Trophoblast cell (in vitro differentiated cells and primary cell): ENCODE results near the gene FAM168A.

Experiments used
- DNase-seq, 2 donors: peaks; one replicate each; pipeline ENCODE4 v3.0.0-alpha.2; 2016
- H2AFZ ChIP-seq: 2 replicates; pipeline ENCODE4 v1.6.1; 2013; ENCODE audit warnings: low read length, moderate library complexity, mild to moderate bottlenecking; ENCODE audit not compliant: insufficient read depth, poor library complexity
- H2AK5ac ChIP-seq: 2 replicates; pipeline ENCODE4 v1.6.1; 2013; ENCODE audit warnings: mild to moderate bottlenecking, low read length
- H2BK120ac ChIP-seq: 2 replicates; pipeline ENCODE4 v1.6.1; 2013; ENCODE audit warnings: low read length, mild to moderate bottlenecking, moderate library complexity; ENCODE audit not compliant: insufficient read depth, poor library complexity
- H2BK12ac ChIP-seq: 2 replicates; pipeline ENCODE4 v1.6.1; 2013; ENCODE audit warnings: mild to moderate bottlenecking, low read length, moderate library complexity
- H2BK5ac ChIP-seq: 2 replicates; pipeline ENCODE4 v1.6.1; 2013; ENCODE audit warnings: low read length, low read depth, moderate library complexity, mild to moderate bottlenecking; ENCODE audit not compliant: poor library complexity
- H3K14ac ChIP-seq: 2 replicates; pipeline ENCODE4 v1.6.1; 2013; ENCODE audit warnings: mild to moderate bottlenecking, low read length
- H3K18ac ChIP-seq: 2 replicates; pipeline ENCODE4 v1.6.1; 2013; ENCODE audit warnings: mild to moderate bottlenecking, low read length
- H3K23ac ChIP-seq: 2 replicates; pipeline ENCODE4 v1.6.1; 2013; ENCODE audit warnings: low read length
- H3K27ac ChIP-seq: 2 replicates; pipeline ENCODE4 v1.5.1; 2013; ENCODE audit warnings: low read depth, mild to moderate bottlenecking, inconsistent platforms, low read length, moderate library complexity
- H3K27me3 ChIP-seq: 2 replicates; pipeline ENCODE4 v1.6.1; 2013; ENCODE audit warnings: inconsistent platforms, mild to moderate bottlenecking, low read length, moderate library complexity; ENCODE audit not compliant: insufficient read depth
- H3K36me3 ChIP-seq, 2 experiments: 1 replicate in 1 of 2; 2 replicates in 1 of 2; pipeline ENCODE4 v1.6.1; 2013; ENCODE audit warnings: low read length in 2 of 2, mild to moderate bottlenecking in 2 of 2, moderate library complexity in 1 of 2; ENCODE audit not compliant: insufficient read depth in 2 of 2, control insufficient read depth in 1 of 2
- H3K4ac ChIP-seq: 2 replicates; pipeline ENCODE4 v1.6.1; 2013; ENCODE audit warnings: low read depth, mild to moderate bottlenecking, low read length, moderate library complexity
- H3K4me1 ChIP-seq, 2 experiments: 1 replicate in 1 of 2; 2 replicates in 1 of 2; pipeline ENCODE4 v1.6.1; 2013; ENCODE audit warnings: low read length in 2 of 2, mild to moderate bottlenecking in 2 of 2, moderate library complexity in 1 of 2; ENCODE audit not compliant: insufficient read depth in 2 of 2, control insufficient read depth in 1 of 2
- H3K4me2 ChIP-seq: 2 replicates; pipeline ENCODE4 v1.6.1; 2013; ENCODE audit warnings: inconsistent platforms, mild to moderate bottlenecking, low read length, moderate library complexity
- H3K4me3 ChIP-seq: 2 replicates; pipeline ENCODE4 v1.5.1; 2013; ENCODE audit warnings: mild to moderate bottlenecking, low read depth, low read length, inconsistent platforms
- H3K79me1 ChIP-seq: one replicate; pipeline ENCODE4 v1.6.1; 2013; ENCODE audit warnings: low read length
- H3K79me2 ChIP-seq: 2 replicates; pipeline ENCODE4 v1.6.1; 2013; ENCODE audit warnings: low read length, mild to moderate bottlenecking; ENCODE audit not compliant: control insufficient read depth, insufficient read depth, poor library complexity
- H3K9ac ChIP-seq: 2 replicates; pipeline ENCODE4 v1.6.1; 2013; ENCODE audit warnings: mild to moderate bottlenecking, low read length
- H3K9me3 ChIP-seq: 2 replicates; pipeline ENCODE4 v1.6.1; 2013; ENCODE audit warnings: low read depth, mild to moderate bottlenecking, control low read depth, inconsistent platforms, low read length; ENCODE audit not compliant: insufficient read depth
- H4K12ac ChIP-seq: 2 replicates; pipeline ENCODE4 v1.6.1; 2013; ENCODE audit warnings: low read depth, mild to moderate bottlenecking, low read length, moderate library complexity
- H4K8ac ChIP-seq: 2 replicates; pipeline ENCODE4 v1.6.1; 2013; ENCODE audit warnings: low read depth, mild to moderate bottlenecking, low read length, moderate library complexity
- H4K91ac ChIP-seq: one replicate; pipeline ENCODE4 v1.6.1; 2013; ENCODE audit warnings: low read depth, mild to moderate bottlenecking, low read length, moderate library complexity
- WGBS: extraction: QIAGEN DNeasy Blood & Tissue Kit; methylation state at CpG from one replicate; pipeline ENCODE4 v1.1.7; 2013; ENCODE audit warnings: missing lambda C conversion rate; ENCODE audit not compliant: insufficient read length, insufficient coverage; ENCODE audit errors: extremely low coverage; 5-methylcytosine and 5-hydroxymethylcytosine counted together

FAM168A gene

GRCh38 chr11:73592640-73593039, 5.3 kb downstream of the FAM168A start:
- Histone ChIP-seq H2AFZ (no peak overlapping the region), H2BK12ac (no peak overlapping the region)
- no peak for DNase-seq

DNA sequence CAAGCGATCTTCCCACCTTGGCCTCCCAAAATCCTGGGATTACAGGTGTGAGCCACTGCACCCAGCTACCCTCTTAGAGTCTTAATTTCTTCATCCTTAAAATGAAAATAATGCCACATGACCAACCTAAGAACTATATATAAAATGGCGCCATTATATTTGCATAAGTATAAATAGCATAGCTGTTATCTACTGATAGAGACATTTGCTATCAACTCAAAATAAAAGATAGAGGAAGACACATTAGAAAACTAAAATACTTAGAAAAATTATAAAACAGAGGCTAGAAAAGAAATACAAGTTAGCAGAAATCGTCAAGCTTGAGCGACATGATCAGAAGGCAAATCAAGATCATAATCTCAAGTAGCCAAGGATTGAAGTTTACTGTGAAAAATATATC, 6.2 kb downstream of the FAM168A start:
- no peak overlapping the region for H2BK5ac ChIP-seq
- H3K9ac ChIP-seq: no peak overlapping the region
- no peak overlapping the region for H2AFZ ChIP-seq
- DNase-seq: no peak
- H3K14ac ChIP-seq: no peak overlapping the region
- H3K9me3 ChIP-seq: no peaks in the 10 kb centered on the region
- no peak overlapping the region for H4K91ac ChIP-seq
- H4K8ac ChIP-seq: no peak overlapping the region
- H3K4me3 ChIP-seq: no peak overlapping the region
- H2BK12ac ChIP-seq: no peak overlapping the region
- H3K23ac ChIP-seq: no peak overlapping the region
- no peak overlapping the region for H3K4me2 ChIP-seq
- no peak overlapping the region for H2BK120ac ChIP-seq
- peaks cover 1% of the 10 kb centered on the region for H3K79me2 ChIP-seq
- peaks cover 3% of the 10 kb centered on the region in 2 experiments for H3K4me1 ChIP-seq
- H4K12ac ChIP-seq: no peak overlapping the region
- H3K27me3 ChIP-seq: no peaks in the 10 kb centered on the region
- H2AK5ac ChIP-seq: no peak overlapping the region
- no peak overlapping the region for H3K4ac ChIP-seq
- H3K27ac ChIP-seq: no peak overlapping the region
- no peaks in the 10 kb centered on the region for H3K79me1 ChIP-seq
- H3K18ac ChIP-seq: no peak overlapping the region
- WGBS: no CpG with 5 or more reads among the region's 4 CpGs
- H3K36me3 ChIP-seq: no peaks in the 10 kb centered on the region

More at GRCh38 chr11:73592640-73593039, 5.3 kb downstream of the FAM168A start:
- WGBS: no CpG with 5 or more reads among the region's 3 CpGs
- peaks cover under 1% of the 10 kb centered on the region for H3K79me1 ChIP-seq
- H3K9me3 ChIP-seq: no peaks in the 10 kb centered on the region
- no peak overlapping the region for H2BK120ac ChIP-seq
- peaks cover 7% of the 10 kb centered on the region for H3K79me2 ChIP-seq
- H3K4ac ChIP-seq: no peak overlapping the region
- H4K12ac ChIP-seq: no peak overlapping the region
- no peak overlapping the region for H3K23ac ChIP-seq
- no peak overlapping the region for H3K4me3 ChIP-seq
- no peak overlapping the region for H3K9ac ChIP-seq
- H2AK5ac ChIP-seq: no peak overlapping the region
- no peak overlapping the region for H4K8ac ChIP-seq
- no peaks in the 10 kb centered on the region for H3K36me3 ChIP-seq
- no peak overlapping the region for H3K27ac ChIP-seq
- no peaks in the 10 kb centered on the region for H3K27me3 ChIP-seq
- H4K91ac ChIP-seq: no peak overlapping the region
- no peak overlapping the region for H3K18ac ChIP-seq
- no peak overlapping the region for H2BK5ac ChIP-seq
- no peak overlapping the region for H3K4me2 ChIP-seq
- no peak overlapping the region for H3K14ac ChIP-seq
- H3K4me1 ChIP-seq: peaks cover 9% of the 10 kb centered on the region in 2 experiments

DNA sequence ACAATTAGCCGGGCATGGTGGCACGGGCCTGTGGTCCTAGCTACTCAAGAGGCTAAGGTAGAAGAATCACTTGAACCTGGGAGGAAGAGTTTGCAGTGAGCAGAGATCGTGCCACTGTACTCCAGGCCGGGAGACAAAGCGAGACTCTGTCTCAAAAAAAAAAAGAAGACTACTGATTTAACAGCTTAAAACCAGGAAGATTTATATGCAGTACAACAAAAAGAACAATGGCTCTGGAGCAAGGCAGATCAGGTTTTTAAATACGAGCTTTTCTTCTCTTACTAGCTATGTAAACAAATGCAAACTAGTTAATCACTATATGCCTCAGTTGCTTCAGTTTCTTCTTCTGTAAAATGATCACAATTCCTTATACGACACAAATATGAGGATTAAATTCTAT, 6.9 kb downstream of the FAM168A start:
- H4K91ac ChIP-seq: no peak overlapping the region
- H3K36me3 ChIP-seq: no peaks in the 10 kb centered on the region
- no peak overlapping the region for H2AK5ac ChIP-seq
- no peak overlapping the region for H3K4ac ChIP-seq
- H4K12ac ChIP-seq: no peak overlapping the region
- H2BK5ac ChIP-seq: no peak overlapping the region
- no peaks in the 10 kb centered on the region for H3K79me2 ChIP-seq
- H3K79me1 ChIP-seq: no peaks in the 10 kb centered on the region
- no peak overlapping the region for H2AFZ ChIP-seq
- no peak for DNase-seq
- no peak overlapping the region for H3K27ac ChIP-seq
- no CpG with 5 or more reads among the region's 7 CpGs for WGBS
- no peak overlapping the region for H3K18ac ChIP-seq
- H3K4me2 ChIP-seq: no peak overlapping the region
- H3K23ac ChIP-seq: no peak overlapping the region
- no peak overlapping the region for H3K9ac ChIP-seq
- no peak overlapping the region for H3K4me3 ChIP-seq
- H3K4me1 ChIP-seq: no peaks in the 10 kb centered on the region
- no peak overlapping the region for H3K14ac ChIP-seq
- no peak overlapping the region for H2BK12ac ChIP-seq
- no peaks in the 10 kb centered on the region for H3K27me3 ChIP-seq
- no peak overlapping the region for H2BK120ac ChIP-seq
- no peak overlapping the region for H4K8ac ChIP-seq
- no peaks in the 10 kb centered on the region for H3K9me3 ChIP-seq

DNA sequence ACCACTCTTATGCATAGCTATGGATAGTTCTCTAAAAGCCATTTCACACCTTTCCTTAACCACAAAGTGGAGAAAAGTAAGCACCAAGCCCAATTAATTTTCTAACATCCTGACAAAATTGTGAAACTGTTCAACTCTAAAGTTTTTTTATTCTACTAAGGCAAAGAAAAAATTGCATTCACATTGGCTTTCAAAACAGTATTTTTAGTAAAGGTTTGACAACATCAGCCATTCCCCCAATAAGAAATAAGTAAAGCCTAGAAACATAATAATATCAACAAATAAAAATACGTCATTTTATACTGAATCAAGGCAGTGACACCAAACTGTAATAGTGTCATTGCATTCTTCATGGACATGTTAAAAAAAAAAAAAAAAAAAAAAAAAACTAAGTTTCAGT, 11.1 kb downstream of the FAM168A start:
- Histone ChIP-seq H2BK120ac (no peak overlapping the region), H2BK12ac (no peak overlapping the region), H3K79me1 (no peaks in the 10 kb centered on the region), H3K9me3 (no peaks in the 10 kb centered on the region), H3K4me1 (no peaks in the 10 kb centered on the region), H2BK5ac (no peak overlapping the region), H4K8ac (no peak overlapping the region), H2AFZ (no peak overlapping the region), H3K9ac (no peak overlapping the region), H3K23ac (no peak overlapping the region), H3K79me2 (no peaks in the 10 kb centered on the region), H4K12ac (no peak overlapping the region), H3K27me3 (no peaks in the 10 kb centered on the region), H3K18ac (no peak overlapping the region), H4K91ac (no peak overlapping the region), H3K4me2 (no peak overlapping the region), H3K27ac (no peak overlapping the region), H3K14ac (no peak overlapping the region), H3K4me3 (no peak overlapping the region), H2AK5ac (no peak overlapping the region), H3K4ac (no peak overlapping the region), H3K36me3 (no peaks in the 10 kb centered on the region)
- WGBS: no CpG with 5 or more reads among the region's 1 CpG
- DNase-seq: no peak
